Tibial artery (tissue), 4 donors: ENCODE data around the gene LRIG1.

ENCODE experiments used
- DNase-seq, 2 donors: peaks; one replicate each; pipeline ENCODE4 v3.0.0-alpha.2; 2019
- H3K27ac ChIP-seq, 2 donors: fragments of 200-600 bp; sonication (generic) in 1 of 2; 1 replicate in 1 of 2; 2 replicates in 1 of 2; pipeline ENCODE4 v1.5.1; 2018 to 2019; ENCODE audit warnings: mild to moderate bottlenecking in 1 of 2
- H3K27me3 ChIP-seq, 2 donors: fragments of 200-600 bp; sonication (generic) in 1 of 2; one replicate each; pipeline versions ENCODE4 v1.5.1 to v1.6.0; 2016 to 2019
- H3K36me3 ChIP-seq, 3 donors: fragments of 200-600 bp; sonication (generic) in 2 of 3; one replicate each; pipeline ENCODE4 v1.5.1; 2016 to 2019; ENCODE audit warnings: mild to moderate bottlenecking in 2 of 3
- H3K4me1 ChIP-seq, 4 donors: fragments of 200-600 bp; sonication (generic) in 2 of 4; 1 replicate in 3 of 4; 2 replicates in 1 of 4; pipeline ENCODE4 v1.5.1; 2016 to 2019
- H3K4me3 ChIP-seq, 2 donors: fragments of 200-600 bp; sonication (generic) in 1 of 2; 1 replicate in 1 of 2; 2 replicates in 1 of 2; pipeline ENCODE4 v1.5.1; 2018 to 2019; ENCODE audit warnings: mild to moderate bottlenecking in 2 of 2
- H3K9me3 ChIP-seq, 3 donors: fragments of 200-600 bp; sonication (generic) in 1 of 3; one replicate each; pipeline ENCODE4 v1.5.1; 2016 to 2019
- CTCF ChIP-seq, 2 experiments: fragments of 200-600 bp in 1 of 2; fragments of 450-650 bp in 1 of 2; IDR thresholded peaks; one replicate each; pipeline ENCODE4 v1.5.1; 2017 to 2019; ENCODE audit warnings: antibody characterized with exemption in 2 of 2, mild to moderate bottlenecking in 1 of 2, moderate library complexity in 1 of 2
- intact Hi-C: fragments of 100-400 bp; cut with DNase I; formaldehyde crosslinking; loops from one replicate; pipeline ENCODE4 v1.15.0; 2023; ENCODE audit warnings: low total_unique reads

Gene LRIG1

DNA sequence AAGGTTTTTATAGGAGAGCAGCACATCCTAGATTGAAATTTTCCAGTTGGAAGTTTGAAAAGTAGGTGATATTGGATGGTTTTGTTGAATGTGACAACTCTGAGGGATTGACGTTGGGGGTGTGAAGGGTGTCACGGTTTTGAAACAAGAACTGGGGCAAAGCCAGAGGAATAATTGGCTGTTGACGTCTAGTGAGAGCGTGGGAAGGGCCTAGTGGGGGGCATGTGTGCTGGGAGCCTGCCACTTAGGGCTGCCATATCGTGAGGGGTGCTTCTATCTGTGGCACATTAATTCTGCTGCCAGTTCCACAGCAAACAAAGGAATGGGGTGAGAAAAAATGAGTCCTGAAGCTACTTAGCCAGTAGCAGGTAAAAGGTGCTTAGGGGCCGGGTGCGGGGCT, 129.4 kb downstream of the LRIG1 start:
- no peak for TF ChIP-seq CTCF (IDR thresholded peaks at IDR 0.05)
- Histone ChIP-seq H3K4me1 (peaks cover 0 to 4% (median under 1%) of the 10 kb centered on the region in 4 donors), H3K36me3 (peaks cover 0 to 39% (median 6%) of the 10 kb centered on the region in 3 donors), H3K27me3 (no peaks in the 10 kb centered on the region), H3K9me3 (no peaks in the 10 kb centered on the region), H3K4me3 (no peak overlapping the region), H3K27ac (no peak overlapping the region)
- DNase-seq, result no peak
- intact Hi-C loops, result no loop called here

DNA sequence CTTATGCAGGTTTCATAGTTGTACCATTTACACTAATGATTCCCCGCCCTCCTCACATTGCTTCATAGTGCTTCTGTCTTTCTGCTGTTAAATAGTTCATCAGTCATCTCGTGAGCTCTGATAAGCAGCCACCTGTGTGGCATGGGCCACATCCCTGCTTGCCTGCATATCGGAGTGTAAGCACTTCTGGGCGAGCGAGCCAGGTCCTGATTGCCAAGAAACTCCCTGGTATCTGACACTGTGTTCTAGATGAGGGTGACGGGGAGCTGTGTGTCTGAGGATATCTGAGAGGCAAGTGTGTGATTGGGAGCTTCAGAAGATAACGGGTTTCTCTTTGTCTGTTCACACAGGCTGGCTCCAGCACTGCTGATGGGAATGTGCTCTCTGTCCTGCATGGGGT, 130.6 kb downstream of the LRIG1 start:
- Histone ChIP-seq H3K4me1 (peaks cover 0 to under 1% (median under 1%) of the 10 kb centered on the region in 4 donors), H3K9me3 (no peaks in the 10 kb centered on the region), H3K27ac (no peak overlapping the region), H3K36me3 (peaks cover 0 to 31% (median 0%) of the 10 kb centered on the region in 3 donors), H3K4me3 (no peak overlapping the region), H3K27me3 (no peaks in the 10 kb centered on the region)
- no peak for TF ChIP-seq CTCF (IDR thresholded peaks at IDR 0.05)
- DNase-seq, result no peak
- intact Hi-C loops, result no loop called here

- no peak overlapping the region for H3K27ac ChIP-seq
- peaks cover 0 to 24% (median 0%) of the 10 kb centered on the region in 3 donors for H3K36me3 ChIP-seq
- H3K4me3 ChIP-seq, result no peak overlapping the region
- no peak for DNase-seq
- H3K4me1 ChIP-seq, result peaks cover 0 to 17% (median 3%) of the 10 kb centered on the region in 4 donors
- intact Hi-C loops, result no loop called here
- no peaks in the 10 kb centered on the region for H3K9me3 ChIP-seq
- TF ChIP-seq CTCF (IDR thresholded peaks at IDR 0.05), result no peak
- no peaks in the 10 kb centered on the region for H3K27me3 ChIP-seq
Observed at GRCh38 chr3:66367979-66368378, 132.8 kb downstream of the LRIG1 start.

DNA sequence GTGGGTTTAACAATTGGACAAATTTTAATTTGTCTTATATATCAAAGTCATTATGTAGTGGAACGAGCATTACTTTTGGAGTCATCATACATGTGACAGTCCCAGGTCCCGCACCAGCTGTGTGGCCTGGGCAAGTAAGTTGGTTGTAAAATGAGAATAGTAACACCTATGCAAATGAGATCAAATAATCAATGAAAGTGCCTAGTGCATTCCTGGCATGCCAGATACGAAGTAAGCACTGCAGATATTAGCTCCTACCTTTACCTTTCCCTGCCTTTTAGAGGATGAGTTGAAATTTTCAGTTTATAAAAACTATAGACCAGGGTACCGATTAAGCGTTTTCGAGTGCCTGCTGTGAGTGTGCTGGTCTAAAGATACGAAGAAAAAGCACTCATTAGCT, 134.1 kb downstream of the LRIG1 start:
- intact Hi-C loops, result no loop called here

DNA sequence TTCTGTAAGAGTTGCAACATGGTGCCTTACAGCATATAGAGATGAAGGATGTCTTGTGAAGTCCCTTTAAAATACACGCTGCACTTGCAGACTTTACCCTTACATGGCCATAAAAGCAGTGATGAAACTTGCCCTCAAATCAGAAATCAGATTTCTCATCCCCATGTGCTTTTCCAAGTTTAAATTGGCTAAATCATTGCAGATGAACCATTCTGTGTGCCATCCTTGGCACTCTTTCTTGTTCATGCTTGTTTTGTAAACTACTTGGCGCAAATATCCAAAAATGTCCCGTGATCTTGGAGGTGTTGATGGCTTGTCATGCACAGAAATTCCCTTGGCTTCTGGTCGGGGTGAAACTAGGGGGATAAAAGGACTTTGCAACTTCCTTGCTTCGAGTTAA, 135.7 kb downstream of the LRIG1 start:
- no peak overlapping the region for H3K27ac ChIP-seq

More for the DNA sequence above, 134.1 kb downstream of the LRIG1 start:
- H3K27me3 ChIP-seq, result no peaks in the 10 kb centered on the region
- peaks cover 0 to 17% (median 0%) of the 10 kb centered on the region in 3 donors for H3K36me3 ChIP-seq
- H3K27ac ChIP-seq, result no peak overlapping the region
- DNase-seq, result no peak
- H3K4me1 ChIP-seq, result peaks cover 0 to 27% (median 3%) of the 10 kb centered on the region in 4 donors
- TF ChIP-seq CTCF (IDR thresholded peaks at IDR 0.05), result no peak
- no peaks in the 10 kb centered on the region for H3K9me3 ChIP-seq
- no peak overlapping the region for H3K4me3 ChIP-seq

More for the DNA sequence above, 135.7 kb downstream of the LRIG1 start:
- no peak for TF ChIP-seq CTCF (IDR thresholded peaks at IDR 0.05)
- intact Hi-C loops, result no loop called here
- Histone ChIP-seq H3K36me3 (no peaks in the 10 kb centered on the region), H3K4me1 (peaks cover 0 to 27% (median 3%) of the 10 kb centered on the region in 4 donors), H3K27me3 (no peaks in the 10 kb centered on the region), H3K4me3 (no peak overlapping the region), H3K9me3 (no peaks in the 10 kb centered on the region)
- no peak for DNase-seq
